HL-60 (cell line): Measurements from ENCODE around the gene PPP6R2.

ENCODE experiments used
- DNase-seq, 2 experiments: peaks; one replicate each; pipeline ENCODE4 v3.0.0-alpha.2; 2010 to 2020; ENCODE audit warnings: low read depth in 1 of 2, low spot score in 1 of 2
- H3K27ac ChIP-seq: fragments of 250-450 bp; sonication (Bioruptor Pico); replicated peaks from 2 replicates; pipeline ENCODE4 v1.5.1; 2020; ENCODE audit warnings: mild to moderate bottlenecking, moderate library complexity
- H3K27me3 ChIP-seq: fragments of 250-450 bp; sonication (Bioruptor Pico); 2 replicates; pipeline ENCODE4 v1.5.1; 2021; ENCODE audit warnings: mild to moderate bottlenecking, moderate library complexity; ENCODE audit not compliant: insufficient read depth, poor library complexity, severe bottlenecking
- H3K4me3 ChIP-seq: replicated peaks from 2 replicates; pipeline ENCODE4 v1.5.1; 2011; ENCODE audit warnings: mild to moderate bottlenecking, control low read depth, low read length; ENCODE audit not compliant: insufficient read depth
- CTCF ChIP-seq: IDR thresholded peaks from one replicate; pipeline ENCODE4 v1.5.1; 2011; ENCODE audit warnings: low read length, control low read depth, inconsistent platforms; ENCODE audit not compliant: insufficient read depth
- GABPA ChIP-seq: IDR thresholded peaks from 2 replicates; pipeline ENCODE4 v1.6.1; 2012; ENCODE audit warnings: low read depth
- POLR2AphosphoS5 ChIP-seq: IDR thresholded peaks from 2 replicates; pipeline ENCODE4 v1.6.1; 2012; ENCODE audit warnings: low read depth
- REST ChIP-seq: IDR thresholded peaks from 2 replicates; pipeline ENCODE4 v1.6.1; 2012; ENCODE audit warnings: low read depth; ENCODE audit not compliant: insufficient replicate concordance
- SPI1 ChIP-seq: IDR thresholded peaks from 2 replicates; pipeline ENCODE4 v1.6.1; 2012; ENCODE audit warnings: low read depth, mild to moderate bottlenecking, borderline replicate concordance

PPP6R2 gene

DNA sequence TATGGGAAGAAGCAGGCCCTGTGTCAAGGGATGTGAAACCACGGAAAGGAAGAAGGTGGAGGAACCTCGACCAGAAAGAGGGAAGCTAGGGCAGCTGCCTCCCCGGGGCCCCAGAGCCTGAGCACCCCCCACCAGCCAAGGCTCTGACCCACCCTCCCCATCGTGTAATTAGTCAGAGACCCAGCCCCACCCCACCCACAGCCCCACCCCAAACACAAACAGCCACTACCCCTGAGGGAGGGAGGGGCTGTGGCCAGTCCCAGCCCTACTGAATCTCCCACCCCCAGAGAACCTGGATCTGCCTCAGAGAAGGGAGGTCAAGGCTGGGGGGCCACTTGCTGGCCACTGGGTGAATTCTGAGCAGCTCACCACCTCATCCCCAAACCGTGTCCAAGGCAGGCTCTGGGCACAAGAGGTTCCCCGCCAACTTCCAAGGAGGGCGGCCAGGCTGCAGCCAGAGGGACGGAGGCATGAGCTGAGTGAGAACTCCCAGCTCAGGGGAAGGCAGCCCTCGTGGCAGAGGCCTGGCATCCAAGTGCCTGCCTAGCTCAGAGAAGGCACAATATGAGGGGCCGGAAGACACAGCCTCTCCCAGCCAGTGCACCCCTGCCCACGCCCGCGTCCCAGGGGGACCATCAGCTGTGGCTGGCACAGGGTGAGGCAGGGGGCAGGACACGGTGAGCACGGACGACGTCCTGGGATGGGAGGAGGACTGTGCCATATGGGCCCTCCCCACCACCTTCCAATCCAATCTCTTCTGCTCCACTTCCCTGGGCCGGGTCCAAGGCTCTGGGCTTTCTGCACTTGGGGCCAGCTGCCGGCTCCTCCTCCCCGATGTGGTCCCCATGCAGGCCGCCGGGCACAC lies 38.4 kb upstream of the PPP6R2 start:
- Histone ChIP-seq H3K4me3 (peak overlapping the region; percentile 75), H3K27ac (peak overlapping the region; percentile 62), H3K27me3 (no peaks in the 10 kb centered on the region)
- DNase-seq = peak; percentile 78 to 81
- TF ChIP-seq SPI1 (peak; percentile 21; the same call in 1 of the 2 replicates), CTCF (no peak)

GRCh38 chr22:50305393-50305922 lies 37.7 kb upstream of the PPP6R2 start:
- TF ChIP-seq SPI1 (no peak), GABPA (no peak), REST (no peak), POLR2AphosphoS5 (no peak), CTCF (no peak)
- Histone ChIP-seq H3K4me3 (peak overlapping the region; percentile 75), H3K27me3 (no peaks in the 10 kb centered on the region), H3K27ac (peak overlapping the region; percentile 61)
- DNase-seq = no peak

DNA sequence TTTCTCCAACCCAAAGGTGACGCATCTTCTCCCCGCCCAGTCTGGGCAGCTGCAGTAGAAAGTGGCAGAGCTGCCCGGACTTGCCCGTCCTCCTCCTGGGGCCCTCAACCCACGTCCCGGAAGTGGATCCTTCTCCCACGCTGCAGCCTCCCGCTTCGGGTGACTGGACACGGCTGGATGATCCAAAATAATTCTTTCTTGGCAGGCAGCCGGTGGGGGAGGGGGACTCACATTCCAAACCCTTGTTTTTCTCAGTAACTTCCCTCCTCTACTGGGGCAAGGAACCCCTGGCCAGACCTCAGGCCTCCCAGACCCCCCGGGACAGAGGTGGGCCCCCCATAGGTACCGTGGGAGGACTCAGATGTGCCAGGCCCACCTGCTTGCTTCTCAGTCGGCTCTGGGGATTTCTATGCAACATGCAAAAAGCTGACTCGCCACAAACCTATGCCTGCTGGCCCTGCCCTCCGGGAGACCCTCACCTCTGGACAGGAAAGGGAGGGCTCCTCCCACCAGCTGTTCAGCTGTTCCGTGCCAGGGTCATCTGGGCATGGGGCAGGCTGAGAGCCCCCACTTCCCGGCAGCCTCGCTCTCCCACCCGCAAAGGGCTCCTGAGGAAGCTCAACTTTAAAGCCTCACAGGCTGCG lies 37.1 kb upstream of the PPP6R2 start:
- peak overlapping the region; percentile 61 for H3K27ac ChIP-seq
- peak; percentile 53 to 88 for DNase-seq

More for the DNA sequence above, 37.1 kb upstream of the PPP6R2 start:
- Histone ChIP-seq H3K27me3 (no peaks in the 10 kb centered on the region), H3K4me3 (peak overlapping the region; percentile 75)
- TF ChIP-seq CTCF (no peak), GABPA (no peak), POLR2AphosphoS5 (no peak), SPI1 (no peak), REST (no peak)
